Measurements from ENCODE around the gene ROR1.

- TF ChIP-seq, protein P1, sequence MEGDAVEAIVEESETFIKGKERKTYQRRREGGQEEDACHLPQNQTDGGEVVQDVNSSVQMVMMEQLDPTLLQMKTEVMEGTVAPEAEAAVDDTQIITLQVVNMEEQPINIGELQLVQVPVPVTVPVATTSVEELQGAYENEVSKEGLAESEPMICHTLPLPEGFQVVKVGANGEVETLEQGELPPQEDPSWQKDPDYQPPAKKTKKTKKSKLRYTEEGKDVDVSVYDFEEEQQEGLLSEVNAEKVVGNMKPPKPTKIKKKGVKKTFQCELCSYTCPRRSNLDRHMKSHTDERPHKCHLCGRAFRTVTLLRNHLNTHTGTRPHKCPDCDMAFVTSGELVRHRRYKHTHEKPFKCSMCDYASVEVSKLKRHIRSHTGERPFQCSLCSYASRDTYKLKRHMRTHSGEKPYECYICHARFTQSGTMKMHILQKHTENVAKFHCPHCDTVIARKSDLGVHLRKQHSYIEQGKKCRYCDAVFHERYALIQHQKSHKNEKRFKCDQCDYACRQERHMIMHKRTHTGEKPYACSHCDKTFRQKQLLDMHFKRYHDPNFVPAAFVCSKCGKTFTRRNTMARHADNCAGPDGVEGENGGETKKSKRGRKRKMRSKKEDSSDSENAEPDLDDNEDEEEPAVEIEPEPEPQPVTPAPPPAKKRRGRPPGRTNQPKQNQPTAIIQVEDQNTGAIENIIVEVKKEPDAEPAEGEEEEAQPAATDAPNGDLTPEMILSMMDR (IDR thresholded peaks at IDR 0.05), result no peak
- no peak for TF ChIP-seq POLR2A (IDR thresholded peaks at IDR 0.05)
- no peak for TF ChIP-seq EP300 (IDR thresholded peaks at IDR 0.05)
- TF ChIP-seq POLR2AphosphoS5 (IDR thresholded peaks at IDR 0.05), result no peak
These were observed 149.5 kb downstream of the ROR1 start for GRCh38 chr1:63923302-63923701.
